Hepatocyte (in vitro differentiated cells): ENCODE results near the gene ZBTB20. TPM values are rescaled to one million over a fixed set of nuclear protein-coding genes. Genes with fewer than 3 reads are reported as not detected.
A peak's percentile ranks its signal among the peaks of the same experiment; 100 is the strongest.

Experiments
- DNase-seq: peaks from one replicate; pipeline ENCODE4 v3.0.0-alpha.2; 2016; ENCODE audit warnings: low spot score
- H2AFZ ChIP-seq: fragments of 200-600 bp; sonication (generic); 2 replicates; pipeline ENCODE4 v1.6.0; 2016; ENCODE audit warnings: antibody characterized with exemption, mild to moderate bottlenecking
- H3K27ac ChIP-seq: fragments of 200-600 bp; sonication (generic); 2 replicates; pipeline ENCODE4 v1.5.1; 2016; ENCODE audit warnings: mild to moderate bottlenecking
- H3K27me3 ChIP-seq: fragments of 200-600 bp; sonication (generic); 2 replicates; pipeline ENCODE4 v1.6.1; 2016
- H3K36me3 ChIP-seq: fragments of 200-600 bp; sonication (generic); replicated peaks from 2 replicates; pipeline ENCODE4 v1.5.1; 2016; ENCODE audit warnings: low read depth; ENCODE audit not compliant: insufficient read depth
- H3K4me1 ChIP-seq: fragments of 200-600 bp; sonication (generic); 2 replicates; pipeline ENCODE4 v1.5.1; 2016; ENCODE audit warnings: mild to moderate bottlenecking, moderate library complexity; ENCODE audit not compliant: insufficient read depth
- H3K4me2 ChIP-seq: fragments of 200-600 bp; sonication (generic); 2 replicates; pipeline ENCODE4 v1.6.0; 2016
- H3K4me3 ChIP-seq: fragments of 200-600 bp; sonication (generic); 2 replicates; pipeline ENCODE4 v1.5.1; 2016; ENCODE audit warnings: mild to moderate bottlenecking
- H3K79me2 ChIP-seq: fragments of 200-600 bp; sonication (generic); 2 replicates; pipeline ENCODE4 v1.6.0; 2017; ENCODE audit warnings: mild to moderate bottlenecking
- H3K9me2 ChIP-seq: fragments of 200-600 bp; sonication (generic); replicated peaks from 2 replicates; pipeline ENCODE4 v1.6.0; 2017; ENCODE audit warnings: mild to moderate bottlenecking; ENCODE audit not compliant: insufficient read depth
- H3K9me3 ChIP-seq: fragments of 200-600 bp; sonication (generic); 2 replicates; pipeline ENCODE4 v1.5.1; 2016; ENCODE audit warnings: low read depth, mild to moderate bottlenecking
- H4K20me1 ChIP-seq: fragments of 200-600 bp; sonication (generic); 2 replicates; pipeline ENCODE4 v1.6.0; 2016; ENCODE audit warnings: mild to moderate bottlenecking; ENCODE audit not compliant: insufficient read depth, poor library complexity, severe bottlenecking
- CTCF ChIP-seq: fragments of 200-600 bp; sonication (generic); IDR thresholded peaks from 2 replicates; pipeline ENCODE4 v1.5.1; 2016; ENCODE audit warnings: antibody characterized with exemption, mild to moderate bottlenecking; ENCODE audit not compliant: poor library complexity
- EZH2 ChIP-seq: fragments of 200-600 bp; sonication (generic); IDR thresholded peaks from 2 replicates; pipeline ENCODE4 v1.6.1; 2016; ENCODE audit warnings: antibody characterized with exemption, mild to moderate bottlenecking, borderline replicate concordance
- EZH2phosphoT487 ChIP-seq: fragments of 200-600 bp; sonication (generic); IDR thresholded peaks from one replicate; pipeline ENCODE4 v1.6.1; 2018; ENCODE audit warnings: antibody characterized with exemption, mild to moderate bottlenecking, low read depth, moderate library complexity; ENCODE audit not compliant: unreplicated experiment, severe bottlenecking
- WGBS: methylation state at CpG from one replicate; pipeline ENCODE4 v1.1.6; 2016; ENCODE audit warnings: low lambda C conversion rate; ENCODE audit errors: missing lambda C conversion rate; 5-methylcytosine and 5-hydroxymethylcytosine counted together
- polyA plus RNA-seq: library from polyadenylated mRNA; unstranded; fragments of >200 nt; fragmentation: Nextera tagmentation; extraction: Ambion mirVana; gene quantifications from 2 replicates; pipeline ENCODE4 v1.2.1, GENCODE V29; 2016
- total RNA-seq: library from RNA; depleted of rRNA; stranded (reverse); fragments of >200 nt; gene quantifications from 2 replicates; pipeline ENCODE4 v1.2.3, GENCODE V29; 2014

Gene ZBTB20
- total and polyA plus RNA-seq, 2 experiments from 2014 or later: 25.8 to 28.0 TPM

DNA sequence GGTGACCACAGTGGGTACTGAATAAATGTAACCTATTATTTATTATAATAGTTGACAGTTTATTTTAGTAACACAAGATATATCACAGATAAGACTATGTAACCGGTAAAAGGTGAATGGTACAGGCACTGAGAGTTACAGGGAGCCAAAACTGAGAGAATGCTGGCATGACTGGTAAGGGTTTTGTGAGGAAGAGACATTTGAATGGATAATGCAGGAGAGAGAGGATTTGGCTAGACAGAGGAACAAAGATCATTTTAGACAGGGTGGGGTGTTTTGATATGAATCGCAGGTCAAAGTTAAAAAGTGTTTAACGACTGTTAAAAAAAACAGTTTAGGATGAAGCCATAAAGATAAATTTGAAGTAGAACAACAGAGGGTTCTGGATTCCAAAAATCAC is 421.1 kb downstream of the ZBTB20 start:
- Histone ChIP-seq H3K27me3 (no peaks in the 10 kb centered on the region), H3K79me2 (no peaks in the 10 kb centered on the region), H3K4me2 (no peak overlapping the region), H3K36me3 (no peaks in the 10 kb centered on the region), H3K4me3 (no peak overlapping the region), H3K27ac (no peak overlapping the region), H4K20me1 (no peaks in the 10 kb centered on the region), H2AFZ (no peak overlapping the region), H3K4me1 (peaks cover 5% of the 10 kb centered on the region), H3K9me2 (no peaks in the 10 kb centered on the region), H3K9me3 (no peaks in the 10 kb centered on the region)
- no peak for DNase-seq
- TF ChIP-seq EZH2: no peak
- TF ChIP-seq CTCF: no peak
- TF ChIP-seq EZH2phosphoT487: no peak
- WGBS: 74% methylated on average over 3 of the region's 3 CpGs

DNA sequence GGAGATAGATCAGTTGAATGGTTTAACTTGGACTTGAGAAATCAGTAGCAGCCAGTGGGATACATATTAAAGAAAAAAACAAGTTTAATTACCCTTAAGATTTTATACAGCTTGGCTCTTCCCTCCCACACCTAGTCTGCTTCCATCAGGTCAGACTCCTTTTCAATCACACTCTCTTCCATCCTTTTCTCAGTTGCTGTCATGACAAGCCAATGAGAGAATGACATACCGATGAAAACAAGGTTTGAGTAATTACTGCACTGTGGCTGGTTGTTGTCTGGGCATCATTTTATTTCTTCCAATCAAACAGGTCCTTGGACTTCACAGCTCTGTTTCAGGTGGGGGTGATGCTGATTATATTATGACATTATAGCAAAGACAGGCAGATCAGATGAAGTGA is 424.6 kb downstream of the ZBTB20 start:
- Histone ChIP-seq H3K4me3 (no peak overlapping the region), H3K36me3 (no peaks in the 10 kb centered on the region), H3K9me2 (no peaks in the 10 kb centered on the region), H3K27ac (no peak overlapping the region), H3K27me3 (no peaks in the 10 kb centered on the region), H3K4me2 (no peak overlapping the region), H3K9me3 (no peaks in the 10 kb centered on the region), H2AFZ (no peak overlapping the region), H4K20me1 (no peaks in the 10 kb centered on the region), H3K79me2 (no peaks in the 10 kb centered on the region), H3K4me1 (peaks cover 5% of the 10 kb centered on the region)
- 94% methylated on average over 1 of the region's 1 CpG for WGBS
- DNase-seq: no peak
- TF ChIP-seq EZH2phosphoT487: no peak

GRCh38 chr3:114721864-114722263 is 425.2 kb downstream of the ZBTB20 start:
- no peak overlapping the region for H3K27ac ChIP-seq
- no peaks in the 10 kb centered on the region for H3K36me3 ChIP-seq
- peaks cover 5% of the 10 kb centered on the region for H3K4me1 ChIP-seq
- TF ChIP-seq EZH2: no peak
- no peak for TF ChIP-seq EZH2phosphoT487
- no peaks in the 10 kb centered on the region for H3K79me2 ChIP-seq
- H3K27me3 ChIP-seq: no peaks in the 10 kb centered on the region
- no peaks in the 10 kb centered on the region for H3K9me2 ChIP-seq
- WGBS: 92% methylated on average over 2 of the region's 2 CpGs
- H3K4me3 ChIP-seq: no peak overlapping the region
- H4K20me1 ChIP-seq: no peaks in the 10 kb centered on the region
- H2AFZ ChIP-seq: no peak overlapping the region
- DNase-seq: no peak
- H3K9me3 ChIP-seq: no peaks in the 10 kb centered on the region
- no peak overlapping the region for H3K4me2 ChIP-seq

DNA sequence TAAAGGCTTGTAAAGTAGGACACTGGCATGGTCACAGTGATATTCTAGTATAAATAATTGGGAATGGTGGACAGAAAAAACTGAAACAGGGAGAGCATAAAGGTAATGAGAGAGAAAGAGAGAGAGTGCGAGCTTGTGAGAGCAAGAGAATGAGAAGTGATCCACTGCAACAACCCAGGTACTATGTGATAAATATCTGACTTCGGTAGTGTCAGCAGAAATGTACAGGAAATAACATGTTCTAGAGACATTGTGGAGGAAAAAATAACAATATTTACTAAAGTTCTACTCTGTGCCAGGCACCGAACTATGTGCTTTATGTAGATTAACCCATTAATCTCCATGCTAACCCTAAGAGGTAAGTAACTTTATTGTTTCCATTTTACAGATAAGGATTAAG is 425.9 kb downstream of the ZBTB20 start:
- WGBS: 76% methylated on average over 3 of the region's 3 CpGs
- H3K27ac ChIP-seq: no peak overlapping the region
- peaks cover 5% of the 10 kb centered on the region for H3K4me1 ChIP-seq
- H3K27me3 ChIP-seq: no peaks in the 10 kb centered on the region
- no peaks in the 10 kb centered on the region for H3K9me3 ChIP-seq
- H3K9me2 ChIP-seq: no peaks in the 10 kb centered on the region
- H3K4me3 ChIP-seq: no peak overlapping the region
- no peak overlapping the region for H3K4me2 ChIP-seq
- H2AFZ ChIP-seq: no peak overlapping the region
- H4K20me1 ChIP-seq: no peaks in the 10 kb centered on the region
- TF ChIP-seq EZH2: no peak
- TF ChIP-seq EZH2phosphoT487: no peak
- TF ChIP-seq CTCF: no peak
- no peak for DNase-seq
- no peaks in the 10 kb centered on the region for H3K36me3 ChIP-seq
- no peaks in the 10 kb centered on the region for H3K79me2 ChIP-seq

DNA sequence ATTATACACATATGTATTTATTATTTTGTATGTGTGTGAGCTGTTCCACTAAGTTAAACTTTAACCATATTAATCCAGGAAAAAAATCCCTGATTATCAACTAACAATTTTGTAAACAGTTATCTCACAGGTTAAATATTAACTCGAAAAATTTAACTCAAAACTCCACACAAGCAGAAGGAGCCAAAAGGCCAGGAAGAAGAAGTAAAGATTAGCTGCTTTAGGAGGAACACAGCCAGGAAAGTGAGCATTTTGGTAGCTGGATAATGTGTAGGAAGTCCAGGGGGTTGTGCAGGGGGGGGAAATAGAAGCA is 428.2 kb downstream of the ZBTB20 start:
- H4K20me1 ChIP-seq: no peaks in the 10 kb centered on the region
- no peaks in the 10 kb centered on the region for H3K9me3 ChIP-seq
- peaks cover 18% of the 10 kb centered on the region for H3K4me1 ChIP-seq
- no peak overlapping the region for H3K4me3 ChIP-seq
- no peak for DNase-seq
- H3K4me2 ChIP-seq: peak overlapping the region; percentile 70
- H3K27me3 ChIP-seq: no peaks in the 10 kb centered on the region
- H3K9me2 ChIP-seq: no peaks in the 10 kb centered on the region
- H3K79me2 ChIP-seq: no peaks in the 10 kb centered on the region
- no peaks in the 10 kb centered on the region for H3K36me3 ChIP-seq
- H3K27ac ChIP-seq: peak overlapping the region; percentile 54
- TF ChIP-seq EZH2: no peak
- TF ChIP-seq CTCF: no peak
- no peak for TF ChIP-seq EZH2phosphoT487
- no peak overlapping the region for H2AFZ ChIP-seq
- WGBS: 25% methylated on average over 1 of the region's 1 CpG
